Type B pancreatic cell (in vitro differentiated cells): Measurements from ENCODE around the gene SLC17A4. TPM values are rescaled to one million over a fixed set of nuclear protein-coding genes. Genes with fewer than 3 reads are reported as not detected.

ENCODE experiments used
- DNase-seq: peaks from one replicate; pipeline ENCODE4 v3.0.0; 2021; ENCODE audit warnings: mixed read lengths; ENCODE audit not compliant: unreplicated experiment; ENCODE audit errors: extremely low spot score
- H3K27ac Mint-ChIP-seq: 2 replicates; pipeline ENCODE4 v1.8.0; 2021; ENCODE audit warnings: mild to moderate bottlenecking, mixed read lengths
- H3K27me3 Mint-ChIP-seq: 2 replicates; pipeline ENCODE4 v1.8.0; 2021; ENCODE audit warnings: mixed read lengths
- H3K36me3 Mint-ChIP-seq: 2 replicates; pipeline ENCODE4 v1.8.0; 2021; ENCODE audit warnings: mixed read lengths
- H3K4me1 Mint-ChIP-seq: one replicate; pipeline ENCODE4 v1.8.0; 2021; ENCODE audit warnings: mixed read lengths; ENCODE audit not compliant: unreplicated experiment
- H3K4me3 Mint-ChIP-seq: 2 replicates; pipeline ENCODE4 v1.8.0; 2021; ENCODE audit warnings: mild to moderate bottlenecking, mixed read lengths
- H3K9me3 Mint-ChIP-seq: 2 replicates; pipeline ENCODE4 v1.8.0; 2021; ENCODE audit warnings: mixed read lengths
- long read RNA-seq: library from polyadenylated mRNA; unstranded; transcript quantifications from one replicate; pipeline ENCODE4 v2.0.0, GENCODE V29; 2020
- total RNA-seq: library from RNA; stranded (reverse); gene quantifications from 2 replicates; pipeline ENCODE4 v1.2.1, GENCODE V29; 2021; ENCODE audit warnings: low replicate concordance
- TF ChIP-seq, protein P1 (sequence below): fragments of 200-600 bp; sonication (generic); conservative IDR thresholded peaks from 2 replicates; pipeline ENCODE4 v1.5.0; 2021; ENCODE audit warnings: antibody characterized with exemption, mild to moderate bottlenecking

Gene SLC17A4, protein sequence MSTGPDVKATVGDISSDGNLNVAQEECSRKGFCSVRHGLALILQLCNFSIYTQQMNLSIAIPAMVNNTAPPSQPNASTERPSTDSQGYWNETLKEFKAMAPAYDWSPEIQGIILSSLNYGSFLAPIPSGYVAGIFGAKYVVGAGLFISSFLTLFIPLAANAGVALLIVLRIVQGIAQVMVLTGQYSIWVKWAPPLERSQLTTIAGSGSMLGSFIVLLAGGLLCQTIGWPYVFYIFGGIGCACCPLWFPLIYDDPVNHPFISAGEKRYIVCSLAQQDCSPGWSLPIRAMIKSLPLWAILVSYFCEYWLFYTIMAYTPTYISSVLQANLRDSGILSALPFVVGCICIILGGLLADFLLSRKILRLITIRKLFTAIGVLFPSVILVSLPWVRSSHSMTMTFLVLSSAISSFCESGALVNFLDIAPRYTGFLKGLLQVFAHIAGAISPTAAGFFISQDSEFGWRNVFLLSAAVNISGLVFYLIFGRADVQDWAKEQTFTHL
- 1.0 and 3.9 TPM in 2 replicates for total RNA-seq
- long read RNA-seq, partial matches to known transcripts: 1 of 21 reads
- long read RNA-seq, other reads (novel, unspliced or antisense): 18 of 21 reads

DNA sequence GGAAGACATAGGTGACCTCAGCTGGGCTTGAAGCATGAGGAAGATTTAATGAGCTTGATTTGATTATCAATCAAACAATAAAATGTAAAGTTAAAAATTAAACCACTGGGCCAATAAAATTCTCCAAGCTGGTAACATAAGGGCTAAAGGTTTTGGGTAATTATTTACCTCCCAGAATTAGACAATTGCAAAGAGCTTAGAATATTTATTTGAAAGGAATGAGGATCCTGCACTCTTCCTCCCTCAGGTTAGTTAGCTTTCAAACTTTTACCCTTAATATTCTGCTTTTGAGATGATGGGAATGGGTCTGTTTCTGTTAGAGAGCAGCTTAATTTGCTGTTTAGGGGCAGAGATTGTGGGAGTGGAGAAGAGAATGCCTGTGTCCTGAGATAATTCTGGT lies at the start of gene SLC17A4:
Gene SLC17A4 (plus strand): TSS at position 208 of the 400 bp plus-strand sequence. CDS start 7,221 bp downstream, outside the sequence.
- no peaks in the 10 kb centered on the region for H3K36me3 Mint-ChIP-seq
- TF ChIP-seq, protein P1, sequence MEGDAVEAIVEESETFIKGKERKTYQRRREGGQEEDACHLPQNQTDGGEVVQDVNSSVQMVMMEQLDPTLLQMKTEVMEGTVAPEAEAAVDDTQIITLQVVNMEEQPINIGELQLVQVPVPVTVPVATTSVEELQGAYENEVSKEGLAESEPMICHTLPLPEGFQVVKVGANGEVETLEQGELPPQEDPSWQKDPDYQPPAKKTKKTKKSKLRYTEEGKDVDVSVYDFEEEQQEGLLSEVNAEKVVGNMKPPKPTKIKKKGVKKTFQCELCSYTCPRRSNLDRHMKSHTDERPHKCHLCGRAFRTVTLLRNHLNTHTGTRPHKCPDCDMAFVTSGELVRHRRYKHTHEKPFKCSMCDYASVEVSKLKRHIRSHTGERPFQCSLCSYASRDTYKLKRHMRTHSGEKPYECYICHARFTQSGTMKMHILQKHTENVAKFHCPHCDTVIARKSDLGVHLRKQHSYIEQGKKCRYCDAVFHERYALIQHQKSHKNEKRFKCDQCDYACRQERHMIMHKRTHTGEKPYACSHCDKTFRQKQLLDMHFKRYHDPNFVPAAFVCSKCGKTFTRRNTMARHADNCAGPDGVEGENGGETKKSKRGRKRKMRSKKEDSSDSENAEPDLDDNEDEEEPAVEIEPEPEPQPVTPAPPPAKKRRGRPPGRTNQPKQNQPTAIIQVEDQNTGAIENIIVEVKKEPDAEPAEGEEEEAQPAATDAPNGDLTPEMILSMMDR: no peak
- no peak for DNase-seq
- H3K27me3 Mint-ChIP-seq: peaks cover 4% of the 10 kb centered on the region
- peak within 1 kb of the TSS; percentile 65 for H3K4me3 Mint-ChIP-seq
- no peaks in the 10 kb centered on the region for H3K4me1 Mint-ChIP-seq
- no peaks in the 10 kb centered on the region for H3K9me3 Mint-ChIP-seq
- H3K27ac Mint-ChIP-seq: no peak within 1 kb of the TSS

DNA sequence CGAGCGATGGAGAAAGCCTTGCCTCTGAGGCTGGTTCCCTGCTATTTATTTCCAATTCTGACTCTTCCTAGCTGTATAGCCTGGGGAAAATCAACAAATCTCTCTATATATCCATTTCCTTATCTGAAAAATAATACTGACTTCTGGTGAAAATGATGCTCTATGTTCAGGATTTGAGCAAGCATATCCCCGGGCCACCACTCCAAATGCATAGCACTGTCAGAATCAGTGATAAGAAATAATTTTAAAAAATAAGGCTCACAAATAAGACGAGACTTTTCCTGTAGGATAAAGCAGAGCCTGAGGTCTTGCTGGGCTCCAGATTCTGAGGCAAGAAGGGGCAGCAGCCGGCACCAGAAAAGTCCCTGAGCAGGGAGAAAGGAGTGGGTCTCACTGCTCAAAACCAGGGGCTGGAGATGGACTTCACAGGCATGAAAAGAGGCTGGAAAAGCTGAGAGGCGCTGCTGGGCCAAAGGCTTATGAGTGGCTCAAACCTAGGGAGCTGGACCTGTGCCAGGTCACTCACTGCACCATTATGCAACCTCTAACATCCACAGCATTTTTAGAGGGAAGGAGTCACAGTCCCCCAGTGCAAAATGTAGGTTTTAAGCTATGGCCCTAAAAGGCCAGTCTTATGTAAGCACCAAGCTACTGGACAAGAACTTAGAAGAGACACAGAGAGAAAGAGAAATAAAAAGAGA lies 48.1 kb upstream of the SLC17A4 start:
- TF ChIP-seq, protein P1: no peak
- Mint-ChIP-seq H3K27ac (no peak overlapping the region), H3K4me1 (no peaks in the 10 kb centered on the region), H3K4me3 (no peak overlapping the region), H3K9me3 (no peaks in the 10 kb centered on the region), H3K36me3 (no peaks in the 10 kb centered on the region), H3K27me3 (peaks cover 13% of the 10 kb centered on the region)
- DNase-seq: no peak

DNA sequence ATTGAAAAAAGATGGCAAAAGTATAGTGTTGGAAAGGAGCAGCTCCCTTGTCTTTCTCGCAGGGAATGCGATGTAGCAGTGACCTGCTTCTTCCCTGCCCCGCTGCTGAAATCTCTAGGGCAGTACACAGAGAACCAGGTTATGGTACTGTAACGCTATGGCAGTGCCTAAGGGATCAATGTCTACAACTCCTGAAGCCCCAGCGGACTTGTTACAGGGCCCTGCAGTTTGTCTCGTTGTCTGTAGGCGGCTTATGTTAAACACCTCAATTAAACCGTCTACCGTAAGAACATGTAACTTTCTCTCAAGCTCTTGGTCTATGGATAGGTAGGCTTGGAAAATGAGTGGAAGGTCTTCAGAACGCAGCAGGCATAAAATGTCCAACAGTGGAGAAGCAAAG lies 44.8 kb upstream of the SLC17A4 start:
- no peak for DNase-seq
- H3K4me3 Mint-ChIP-seq: no peak overlapping the region
- H3K4me1 Mint-ChIP-seq: peaks cover 14% of the 10 kb centered on the region
- no peaks in the 10 kb centered on the region for H3K36me3 Mint-ChIP-seq
- TF ChIP-seq, protein P1: no peak
- H3K27me3 Mint-ChIP-seq: peaks cover 11% of the 10 kb centered on the region
- H3K9me3 Mint-ChIP-seq: no peaks in the 10 kb centered on the region
- no peak overlapping the region for H3K27ac Mint-ChIP-seq

GRCh38 chr6:25710287-25710686 lies 44.3 kb upstream of the SLC17A4 start:
- H3K4me1 Mint-ChIP-seq: peaks cover 16% of the 10 kb centered on the region
- H3K9me3 Mint-ChIP-seq: no peaks in the 10 kb centered on the region
- no peak for DNase-seq
- H3K36me3 Mint-ChIP-seq: no peaks in the 10 kb centered on the region
- H3K27ac Mint-ChIP-seq: no peak overlapping the region
- peaks cover 12% of the 10 kb centered on the region for H3K27me3 Mint-ChIP-seq
- no peak overlapping the region for H3K4me3 Mint-ChIP-seq
- TF ChIP-seq, protein P1: no peak

- peaks cover 3% of the 10 kb centered on the region for H3K27me3 Mint-ChIP-seq
- peaks cover 21% of the 10 kb centered on the region for H3K4me1 Mint-ChIP-seq
- H3K36me3 Mint-ChIP-seq: no peaks in the 10 kb centered on the region
- TF ChIP-seq, protein P1: no peak
- H3K4me3 Mint-ChIP-seq: no peak overlapping the region
- no peaks in the 10 kb centered on the region for H3K9me3 Mint-ChIP-seq
- no peak overlapping the region for H3K27ac Mint-ChIP-seq
- no peak for DNase-seq
These were observed 40.7 kb upstream of the SLC17A4 start for GRCh38 chr6:25713824-25714223.
